RWPE1 (cell line): ENCODE measurements around the gene FOXI3.
A peak's percentile ranks its signal among the peaks of the same experiment; 100 is the strongest.

Experiments used
- CTCF ChIA-PET: fragments of 350-600 bp; sonication (Branson Sonifier 250); formaldehyde crosslinking; extraction: SDS; loops from one replicate; lab custom pipeline; 2021; lab: Yijun Ruan, JAX
- POLR2A ChIA-PET: fragments of 400-600 bp; formaldehyde crosslinking; extraction: SDS; loops from one replicate; lab custom pipeline; 2020; ENCODE audit warnings: antibody characterized with exemption; ENCODE audit not compliant: low non-redundant PET; lab: Yijun Ruan, JAX
- DNase-seq: peaks from one replicate; pipeline ENCODE4 v3.0.0; 2012; ENCODE audit warnings: low spot score
- H3K27ac ChIP-seq: fragments of 450-650 bp; 2 replicates; pipeline ENCODE4 v1.5.1; 2017
- TF ChIP-seq, protein P1 (sequence below): fragments of 450-650 bp; conservative IDR thresholded peaks from 2 replicates; pipeline ENCODE4 v1.5.1; 2017; ENCODE audit warnings: low read depth, mild to moderate bottlenecking

FOXI3 gene

DNA sequence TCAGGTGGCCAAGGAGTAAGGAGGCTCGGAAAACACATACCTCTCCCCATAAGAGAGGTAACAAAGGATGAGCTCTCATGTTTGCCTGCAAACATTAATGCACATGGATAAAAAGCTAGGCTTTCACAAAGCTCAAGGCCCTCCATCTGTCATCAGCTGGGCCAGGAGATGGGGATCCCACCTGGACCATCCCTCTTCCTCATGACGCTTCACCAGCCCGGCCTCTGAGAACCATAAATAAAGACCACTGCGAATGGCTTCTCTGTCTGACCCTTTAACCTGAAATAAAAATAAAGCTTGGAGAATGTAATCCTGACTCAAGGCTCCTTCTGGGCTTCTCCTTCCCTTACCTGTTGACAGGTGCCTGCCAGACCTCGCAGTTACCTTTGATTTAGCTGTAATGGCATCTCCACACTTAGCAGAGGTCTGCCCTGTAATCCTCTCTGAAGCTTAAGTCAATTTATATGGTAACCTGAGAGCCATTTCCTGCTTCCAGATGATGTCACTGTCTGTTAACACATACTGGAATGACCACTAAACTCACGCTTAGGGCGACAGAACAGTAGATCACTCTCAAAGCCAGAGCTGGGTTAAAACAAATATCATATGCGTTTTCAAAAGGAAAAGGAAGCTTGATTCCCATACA lies 29.3 kb upstream of the FOXI3 start:
- POLR2A ChIA-PET: no interaction called here
- H3K27ac ChIP-seq: no peak overlapping the region
- CTCF ChIA-PET: interaction anchor here (0.6 to 0.9 kb wide), 3 partner anchors 10 to 80 kb away, joined by 3 to 5 read pairs (median 3); no protein-coding TSS in a partner anchor
- TF ChIP-seq, protein P1, sequence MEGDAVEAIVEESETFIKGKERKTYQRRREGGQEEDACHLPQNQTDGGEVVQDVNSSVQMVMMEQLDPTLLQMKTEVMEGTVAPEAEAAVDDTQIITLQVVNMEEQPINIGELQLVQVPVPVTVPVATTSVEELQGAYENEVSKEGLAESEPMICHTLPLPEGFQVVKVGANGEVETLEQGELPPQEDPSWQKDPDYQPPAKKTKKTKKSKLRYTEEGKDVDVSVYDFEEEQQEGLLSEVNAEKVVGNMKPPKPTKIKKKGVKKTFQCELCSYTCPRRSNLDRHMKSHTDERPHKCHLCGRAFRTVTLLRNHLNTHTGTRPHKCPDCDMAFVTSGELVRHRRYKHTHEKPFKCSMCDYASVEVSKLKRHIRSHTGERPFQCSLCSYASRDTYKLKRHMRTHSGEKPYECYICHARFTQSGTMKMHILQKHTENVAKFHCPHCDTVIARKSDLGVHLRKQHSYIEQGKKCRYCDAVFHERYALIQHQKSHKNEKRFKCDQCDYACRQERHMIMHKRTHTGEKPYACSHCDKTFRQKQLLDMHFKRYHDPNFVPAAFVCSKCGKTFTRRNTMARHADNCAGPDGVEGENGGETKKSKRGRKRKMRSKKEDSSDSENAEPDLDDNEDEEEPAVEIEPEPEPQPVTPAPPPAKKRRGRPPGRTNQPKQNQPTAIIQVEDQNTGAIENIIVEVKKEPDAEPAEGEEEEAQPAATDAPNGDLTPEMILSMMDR: no peak
- peak; percentile 29 for DNase-seq

DNA sequence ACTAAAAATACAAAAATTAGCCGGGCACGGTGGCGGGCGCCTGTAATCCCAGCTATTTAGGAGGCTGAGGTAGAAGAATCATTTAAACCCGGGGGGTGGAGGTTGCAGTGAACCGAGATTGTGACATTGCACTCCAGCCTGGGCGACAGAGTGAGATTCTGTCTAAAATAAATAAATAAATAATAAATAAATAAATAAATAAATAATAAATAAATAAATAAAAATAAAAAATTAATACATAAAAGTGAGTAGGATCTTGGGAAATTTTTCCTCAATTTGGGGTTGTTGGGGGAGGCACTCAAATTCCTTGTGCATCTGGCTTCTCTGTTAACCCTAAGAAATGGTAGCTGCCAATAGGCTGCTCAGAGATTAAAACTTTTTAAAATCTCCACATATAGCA lies 20.3 kb upstream of the FOXI3 start:
- ChIA-PET CTCF (no interaction called here), POLR2A (no interaction called here)
- DNase-seq: no peak
- H3K27ac ChIP-seq: no peak overlapping the region
- TF ChIP-seq, protein P1: no peak

DNA sequence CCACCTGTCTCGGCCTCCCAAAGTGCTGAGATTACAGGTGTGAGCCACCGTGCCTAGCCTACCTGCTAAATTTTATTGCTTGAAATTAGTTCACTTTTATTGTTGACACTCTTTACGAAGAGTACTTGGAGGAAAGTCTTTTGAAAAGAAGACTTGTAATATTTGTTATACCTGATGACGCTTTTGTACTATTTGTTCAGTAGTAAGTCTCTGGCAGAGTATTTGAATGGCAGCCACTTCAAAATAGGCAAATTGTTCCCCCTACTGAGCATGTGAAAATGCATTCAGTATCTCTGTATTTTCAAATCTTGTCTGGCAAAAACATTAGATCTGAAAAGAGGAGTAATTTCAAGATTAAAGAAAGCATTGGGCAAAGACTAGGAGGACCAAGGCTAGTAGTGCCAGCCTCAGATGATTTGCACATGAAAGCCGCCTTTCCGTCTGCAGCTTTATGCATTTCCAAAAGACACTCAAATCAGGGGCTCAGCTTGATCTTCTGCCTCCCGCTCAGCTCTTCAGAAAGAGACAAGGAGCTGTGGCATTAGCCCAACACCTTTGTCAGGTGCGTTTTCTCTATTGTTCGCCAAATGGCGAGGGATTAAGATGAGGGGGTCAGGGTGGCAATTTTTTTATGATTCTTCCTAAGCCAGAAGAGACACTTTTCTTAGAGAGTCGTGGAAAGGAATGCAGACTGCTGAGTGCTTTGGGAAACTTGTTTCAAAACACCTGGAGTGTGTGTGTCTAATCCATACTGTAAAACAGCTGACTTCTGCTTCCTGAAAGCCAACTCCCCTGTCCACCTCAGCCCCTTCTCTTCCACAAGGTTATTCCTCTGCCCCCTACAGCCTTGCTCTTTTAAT lies 18.8 kb upstream of the FOXI3 start:
- ChIA-PET POLR2A (no interaction called here), CTCF (interaction anchor here (0.6 to 1.0 kb wide), 3 partner anchors 11 to 280 kb away, joined by 4 to 5 read pairs (median 4); no protein-coding TSS in a partner anchor)
- DNase-seq: no peak
- H3K27ac ChIP-seq: no peak overlapping the region
- TF ChIP-seq, protein P1: no peak

DNA sequence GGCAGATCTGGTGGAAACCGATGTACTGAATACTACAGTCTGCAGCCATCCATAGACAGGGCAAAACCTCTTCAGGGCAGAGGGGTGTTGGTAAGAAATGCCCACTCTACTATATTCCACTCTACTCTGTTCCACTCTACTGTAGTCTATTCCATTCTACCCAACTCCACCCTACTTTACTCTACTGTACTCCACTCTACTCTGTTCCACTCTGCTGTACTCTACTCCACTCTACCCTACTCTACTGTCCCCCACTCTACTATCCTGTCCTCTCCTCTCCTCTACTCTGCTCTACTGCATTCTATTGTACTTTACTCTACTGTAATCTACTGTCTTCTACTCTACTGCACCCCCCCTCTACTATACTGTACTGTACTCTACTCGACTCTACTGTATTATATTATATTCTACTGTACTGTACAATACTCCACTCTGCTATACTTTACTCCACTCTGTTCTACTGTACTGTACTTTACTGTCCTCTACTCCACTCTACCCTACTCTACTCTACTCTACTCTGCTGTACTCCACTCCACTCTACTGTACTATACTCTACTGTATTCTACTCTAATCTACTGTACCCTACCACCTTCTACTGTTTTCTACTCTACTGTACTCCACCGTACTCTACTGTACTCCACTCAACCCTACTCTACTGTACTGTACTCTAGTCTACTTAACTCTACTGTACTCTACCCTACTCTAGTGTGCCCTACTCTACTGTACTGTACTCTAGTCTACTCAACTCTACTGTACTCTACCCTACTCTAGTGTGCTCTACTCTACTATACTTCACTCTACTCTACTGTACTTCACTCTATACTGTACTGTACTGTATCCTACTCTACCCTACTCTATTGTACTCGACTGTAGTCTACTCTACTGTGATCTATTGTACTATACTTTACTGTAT lies 17.0 kb upstream of the FOXI3 start:
- TF ChIP-seq, protein P1: no peak
- DNase-seq: no peak
- ChIA-PET CTCF (no interaction called here), POLR2A (no interaction called here)
- no peak overlapping the region for H3K27ac ChIP-seq

DNA sequence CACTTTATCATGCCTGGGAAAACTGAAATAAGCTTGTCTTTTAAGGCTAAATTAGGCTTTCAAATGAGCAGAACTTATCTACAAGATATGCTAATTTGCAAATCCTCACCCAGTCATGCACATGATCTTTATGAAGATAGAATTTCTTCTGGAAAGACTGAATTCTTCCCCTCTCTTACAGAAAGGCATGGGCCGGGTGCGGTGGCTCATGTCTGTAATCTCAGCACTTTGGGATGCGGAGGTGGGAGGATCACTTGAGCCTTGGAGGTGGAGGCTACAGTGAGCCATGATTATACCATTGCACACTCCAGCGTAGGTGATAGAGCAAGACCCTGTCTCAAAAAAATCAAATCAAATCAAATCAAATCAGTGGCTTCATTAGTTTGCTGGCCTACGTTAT lies 11.7 kb upstream of the FOXI3 start:
- TF ChIP-seq, protein P1: no peak
- ChIA-PET CTCF (interaction anchor here (0.7 kb wide), 1 partner anchor 48 kb away, joined by 3 read pairs; no protein-coding TSS in a partner anchor), POLR2A (no interaction called here)
- H3K27ac ChIP-seq: no peak overlapping the region
- DNase-seq: no peak

DNA sequence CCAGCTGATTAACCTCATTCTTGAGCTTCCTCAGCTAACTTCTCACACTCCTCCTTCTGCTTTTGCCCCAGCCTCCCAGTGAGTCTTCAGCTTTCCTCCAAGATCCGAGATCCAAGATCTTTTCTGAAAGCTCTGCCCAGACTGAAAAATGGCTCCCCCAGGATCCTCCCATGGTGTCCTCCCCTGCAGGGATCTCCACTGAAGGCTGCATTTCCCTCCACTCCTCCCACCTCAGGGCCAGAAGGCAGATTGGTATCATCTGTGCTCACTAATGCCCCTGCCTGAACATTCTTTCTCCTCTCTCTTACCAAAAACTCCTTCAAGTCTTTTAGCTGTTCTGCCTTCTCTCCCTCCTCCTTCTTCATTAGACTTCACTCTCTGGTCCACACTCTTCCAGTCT lies 6.1 kb upstream of the FOXI3 start:
- TF ChIP-seq, protein P1: no peak
- POLR2A ChIA-PET: no interaction called here
- CTCF ChIA-PET: interaction anchor here (0.7 kb wide), 1 partner anchor 457 kb away, joined by 3 read pairs; no protein-coding TSS in a partner anchor
- H3K27ac ChIP-seq: no peak overlapping the region
- DNase-seq: no peak
